Measurements from ENCODE around the gene BCAR1. TPM values are rescaled to one million over a fixed set of nuclear protein-coding genes. Genes with fewer than 3 reads are reported as not detected.
"Not testable (repeated sequence)": the region's sequence is repeated elsewhere in the genome, so short reads cannot be mapped to it uniquely, and the experiment has no call there.

Gene BCAR1
- total and polyA plus RNA-seq, 9 donors: 33.4 to 67.4 (median 56.5) TPM

GRCh38 chr16:75247249-75247648 lies 4.2 kb downstream of the BCAR1 start:
- 68% methylated on average over 13 of the region's 13 CpGs for WGBS (ENCODE audit: insufficient coverage)
- H3K4me1 ChIP-seq (ENCODE audit: control insufficient read depth, insufficient read depth, low read length): peaks cover 87% of the 10 kb centered on the region

GRCh38 chr16:75246504-75247205 lies 4.8 kb downstream of the BCAR1 start:
- Histone ChIP-seq H3K4me1 (ENCODE audit: control insufficient read depth, insufficient read depth, low read length) (peaks cover 87% of the 10 kb centered on the region), H3K4me3 (ENCODE audit: low read length) (no peak overlapping the region)
- DNase-seq: no peak

More at GRCh38 chr16:75247249-75247648, 4.2 kb downstream of the BCAR1 start:
- DNase-seq: no peak
- peaks cover 6% of the 10 kb centered on the region for H3K27me3 ChIP-seq (ENCODE audit: control insufficient read depth, insufficient read depth, low read length)
- no peak overlapping the region for H3K4me3 ChIP-seq (ENCODE audit: low read length)
- H3K36me3 ChIP-seq (ENCODE audit: control insufficient read depth, insufficient read depth, low read length): peaks cover 20% of the 10 kb centered on the region
- peak overlapping the region; percentile 95 for H3K27ac ChIP-seq (ENCODE audit: low read length)
- H3K9me3 ChIP-seq (replicated peaks; ENCODE audit: control insufficient read depth, low read depth, low read length): no peaks in the 10 kb centered on the region

GRCh38 chr16:75244844-75245758 lies 6.3 kb downstream of the BCAR1 start:
- peak overlapping the region; percentile 95 for H3K27ac ChIP-seq (ENCODE audit: low read length)
- 21% methylated on average over 17 of the region's 25 CpGs for WGBS (ENCODE audit: insufficient coverage)
- peak; percentile 93 for DNase-seq
- no peak overlapping the region for H3K4me3 ChIP-seq (ENCODE audit: low read length)
- H3K9me3 ChIP-seq (replicated peaks; ENCODE audit: control insufficient read depth, low read depth, low read length): no peaks in the 10 kb centered on the region
- peaks cover 2% of the 10 kb centered on the region for H3K27me3 ChIP-seq (ENCODE audit: control insufficient read depth, insufficient read depth, low read length)
- H3K4me1 ChIP-seq (ENCODE audit: control insufficient read depth, insufficient read depth, low read length): peaks cover 96% of the 10 kb centered on the region
- peaks cover 40% of the 10 kb centered on the region for H3K36me3 ChIP-seq (ENCODE audit: control insufficient read depth, insufficient read depth, low read length)

More at GRCh38 chr16:75246504-75247205, 4.8 kb downstream of the BCAR1 start:
- no peaks in the 10 kb centered on the region for H3K9me3 ChIP-seq (replicated peaks; ENCODE audit: control insufficient read depth, low read depth, low read length)
- H3K27me3 ChIP-seq (ENCODE audit: control insufficient read depth, insufficient read depth, low read length): peaks cover 4% of the 10 kb centered on the region
- 76% methylated on average over 12 of the region's 12 CpGs for WGBS (ENCODE audit: insufficient coverage)
- peak overlapping the region; percentile 95 for H3K27ac ChIP-seq (ENCODE audit: low read length)
- H3K36me3 ChIP-seq (ENCODE audit: control insufficient read depth, insufficient read depth, low read length): peaks cover 26% of the 10 kb centered on the region

GRCh38 chr16:75244225-75244809 lies 7.1 kb downstream of the BCAR1 start:
- WGBS (ENCODE audit: insufficient coverage): 64% methylated on average over 6 of the region's 7 CpGs
- no peaks in the 10 kb centered on the region for H3K9me3 ChIP-seq (replicated peaks; ENCODE audit: control insufficient read depth, low read depth, low read length)
- H3K4me1 ChIP-seq (ENCODE audit: control insufficient read depth, insufficient read depth, low read length): peaks cover 96% of the 10 kb centered on the region
- peaks cover 46% of the 10 kb centered on the region for H3K36me3 ChIP-seq (ENCODE audit: control insufficient read depth, insufficient read depth, low read length)
- peak overlapping the region; percentile 95 for H3K27ac ChIP-seq (ENCODE audit: low read length)
- H3K27me3 ChIP-seq (ENCODE audit: control insufficient read depth, insufficient read depth, low read length): no peaks in the 10 kb centered on the region
- peak; percentile 78 for DNase-seq
- no peak overlapping the region for H3K4me3 ChIP-seq (ENCODE audit: low read length)

GRCh38 chr16:75243667-75244224 lies 7.7 kb downstream of the BCAR1 start:
- Histone ChIP-seq H3K9me3 (replicated peaks; ENCODE audit: control insufficient read depth, low read depth, low read length) (no peaks in the 10 kb centered on the region), H3K4me3 (ENCODE audit: low read length) (no peak overlapping the region), H3K36me3 (ENCODE audit: control insufficient read depth, insufficient read depth, low read length) (peaks cover 46% of the 10 kb centered on the region), H3K27me3 (ENCODE audit: control insufficient read depth, insufficient read depth, low read length) (no peaks in the 10 kb centered on the region), H3K4me1 (ENCODE audit: control insufficient read depth, insufficient read depth, low read length) (peaks cover 96% of the 10 kb centered on the region), H3K27ac (ENCODE audit: low read length) (peak overlapping the region; percentile 95)
- 63% methylated on average over 10 of the region's 20 CpGs for WGBS (ENCODE audit: insufficient coverage)
- DNase-seq: no peak

GRCh38 chr16:75242436-75243078 lies 8.9 kb downstream of the BCAR1 start:
- not testable (repeated sequence) for H3K4me3 ChIP-seq (ENCODE audit: low read length); DNase-seq; H3K27me3 ChIP-seq (ENCODE audit: control insufficient read depth, insufficient read depth, low read length); H3K27ac ChIP-seq (ENCODE audit: low read length); H3K9me3 ChIP-seq (replicated peaks; ENCODE audit: control insufficient read depth, low read depth, low read length)
- Histone ChIP-seq H3K4me1 (ENCODE audit: control insufficient read depth, insufficient read depth, low read length) (peaks cover 96% of the 10 kb centered on the region), H3K36me3 (ENCODE audit: control insufficient read depth, insufficient read depth, low read length) (peaks cover 47% of the 10 kb centered on the region)
- 86% methylated on average over 20 of the region's 27 CpGs for WGBS (ENCODE audit: insufficient coverage)

GRCh38 chr16:75241955-75242354 lies 9.5 kb downstream of the BCAR1 start:
- WGBS (ENCODE audit: insufficient coverage): 85% methylated on average over 13 of the region's 13 CpGs
- no peak for DNase-seq
- no peaks in the 10 kb centered on the region for H3K27me3 ChIP-seq (ENCODE audit: control insufficient read depth, insufficient read depth, low read length)
- no peaks in the 10 kb centered on the region for H3K9me3 ChIP-seq (replicated peaks; ENCODE audit: control insufficient read depth, low read depth, low read length)
- H3K4me1 ChIP-seq (ENCODE audit: control insufficient read depth, insufficient read depth, low read length): peaks cover 94% of the 10 kb centered on the region
- H3K27ac ChIP-seq (ENCODE audit: low read length): no peak overlapping the region
- H3K36me3 ChIP-seq (ENCODE audit: control insufficient read depth, insufficient read depth, low read length): peaks cover 52% of the 10 kb centered on the region
- H3K4me3 ChIP-seq (ENCODE audit: low read length): no peak overlapping the region

GRCh38 chr16:75241412-75241811 lies 10.0 kb downstream of the BCAR1 start:
- Histone ChIP-seq H3K36me3 (ENCODE audit: control insufficient read depth, insufficient read depth, low read length) (peaks cover 57% of the 10 kb centered on the region), H3K4me3 (ENCODE audit: low read length) (no peak overlapping the region), H3K9me3 (replicated peaks; ENCODE audit: control insufficient read depth, low read depth, low read length) (no peaks in the 10 kb centered on the region), H3K27ac (ENCODE audit: low read length) (no peak overlapping the region), H3K27me3 (ENCODE audit: control insufficient read depth, insufficient read depth, low read length) (no peaks in the 10 kb centered on the region), H3K4me1 (ENCODE audit: control insufficient read depth, insufficient read depth, low read length) (peaks cover 88% of the 10 kb centered on the region)
- 74% methylated on average over 7 of the region's 8 CpGs for WGBS (ENCODE audit: insufficient coverage)
- DNase-seq: no peak

GRCh38 chr16:75240633-75241032 lies 10.8 kb downstream of the BCAR1 start:
- H3K4me3 ChIP-seq (ENCODE audit: low read length); DNase-seq; H3K27me3 ChIP-seq (ENCODE audit: control insufficient read depth, insufficient read depth, low read length); H3K9me3 ChIP-seq (replicated peaks; ENCODE audit: control insufficient read depth, low read depth, low read length): not testable (repeated sequence)
- WGBS (ENCODE audit: insufficient coverage): 25% methylated on average over 2 of the region's 7 CpGs
- peak overlapping the region; percentile 35 for H3K27ac ChIP-seq (ENCODE audit: low read length)
- peaks cover 65% of the 10 kb centered on the region for H3K36me3 ChIP-seq (ENCODE audit: control insufficient read depth, insufficient read depth, low read length)
- H3K4me1 ChIP-seq (ENCODE audit: control insufficient read depth, insufficient read depth, low read length): peaks cover 80% of the 10 kb centered on the region

Data from muscle of leg (tissue), 11 donors.